H9 (cell line): ENCODE data around the gene ZBTB6. TPM values are rescaled to one million over a fixed set of nuclear protein-coding genes. Genes with fewer than 3 reads are reported as not detected.

Experiments
- DNase-seq: peaks from one replicate; pipeline ENCODE4 v3.0.0-alpha.2; 2017
- H2AFZ ChIP-seq: one replicate; pipeline ENCODE4 v1.6.1; 2013; ENCODE audit warnings: mild to moderate bottlenecking, low read length, control low read depth, moderate library complexity
- H2AK5ac ChIP-seq: 2 replicates; pipeline ENCODE4 v1.6.1; 2013; ENCODE audit warnings: low read length, control low read depth, mixed read lengths; ENCODE audit not compliant: insufficient read length
- H2BK120ac ChIP-seq: one replicate; pipeline ENCODE4 v1.6.1; 2013; ENCODE audit warnings: low read depth, mild to moderate bottlenecking, low read length, control low read depth, inconsistent platforms; ENCODE audit not compliant: poor library complexity, severe bottlenecking
- H2BK12ac ChIP-seq: 2 replicates; pipeline ENCODE4 v1.6.1; 2013; ENCODE audit warnings: low read length, control low read depth, mixed read lengths, low read depth; ENCODE audit not compliant: insufficient read length
- H2BK15ac ChIP-seq: 2 replicates; pipeline ENCODE4 v1.6.1; 2013; ENCODE audit warnings: low read depth, low read length, control low read depth
- H2BK20ac ChIP-seq: one replicate; pipeline ENCODE4 v1.6.1; 2013; ENCODE audit warnings: low read depth, mild to moderate bottlenecking, low read length, control low read depth, inconsistent platforms; ENCODE audit not compliant: poor library complexity, severe bottlenecking
- H2BK5ac ChIP-seq: 2 replicates; pipeline ENCODE4 v1.6.1; 2013; ENCODE audit warnings: low read length, control low read depth, mixed read lengths; ENCODE audit not compliant: insufficient read length
- H3K14ac ChIP-seq: 2 replicates; pipeline ENCODE4 v1.6.1; 2013; ENCODE audit warnings: low read length, control low read depth; ENCODE audit not compliant: insufficient read depth
- H3K18ac ChIP-seq: 2 replicates; pipeline ENCODE4 v1.6.1; 2013; ENCODE audit warnings: low read depth, mild to moderate bottlenecking, mixed read lengths, low read length, control low read depth; ENCODE audit not compliant: insufficient read length
- H3K23ac ChIP-seq: 2 replicates; pipeline ENCODE4 v1.6.1; 2013; ENCODE audit warnings: low read length, control low read depth, mixed read lengths, low read depth; ENCODE audit not compliant: insufficient read length
- H3K23me2 ChIP-seq: 2 replicates; pipeline ENCODE4 v1.6.1; 2013; ENCODE audit warnings: low read depth, mild to moderate bottlenecking, mixed read lengths, low read length, control low read depth; ENCODE audit not compliant: insufficient read length, poor library complexity, severe bottlenecking
- H3K27ac ChIP-seq: 2 replicates; pipeline ENCODE4 v1.5.1; 2013; ENCODE audit warnings: low read length, control low read depth, mixed read lengths, low read depth; ENCODE audit not compliant: insufficient read length
- H3K27me3 ChIP-seq: 2 replicates; pipeline ENCODE4 v1.6.1; 2013; ENCODE audit warnings: low read length, control low read depth, inconsistent platforms; ENCODE audit not compliant: insufficient read depth
- H3K4ac ChIP-seq: 2 replicates; pipeline ENCODE4 v1.6.1; 2013; ENCODE audit warnings: low read depth, mild to moderate bottlenecking, control low read depth, inconsistent platforms, low read length, moderate library complexity
- H3K4me1 ChIP-seq: 2 replicates; pipeline ENCODE4 v1.6.1; 2013; ENCODE audit warnings: low read length, control low read depth, inconsistent platforms; ENCODE audit not compliant: insufficient read depth
- H3K4me2 ChIP-seq: 2 replicates; pipeline ENCODE4 v1.6.1; 2013; ENCODE audit warnings: low read length, control low read depth, mixed read lengths; ENCODE audit not compliant: insufficient read length, insufficient read depth
- H3K56ac ChIP-seq: 2 replicates; pipeline ENCODE4 v1.6.1; 2013; ENCODE audit warnings: low read depth, mild to moderate bottlenecking, mixed read lengths, low read length, control low read depth; ENCODE audit not compliant: insufficient read length
- H3K79me1 ChIP-seq: 2 replicates; pipeline ENCODE4 v1.6.1; 2013; ENCODE audit warnings: low read depth, mild to moderate bottlenecking, moderate library complexity, low read length, control low read depth, inconsistent platforms; ENCODE audit not compliant: insufficient read depth, poor library complexity, severe bottlenecking
- H3K79me2 ChIP-seq: 2 replicates; pipeline ENCODE4 v1.6.1; 2013; ENCODE audit warnings: low read length, control low read depth, inconsistent platforms; ENCODE audit not compliant: insufficient read depth
- H3K9ac ChIP-seq: 2 replicates; pipeline ENCODE4 v1.6.1; 2013; ENCODE audit warnings: low read length, control low read depth, mixed read lengths; ENCODE audit not compliant: insufficient read length; ENCODE audit errors: extremely low read depth
- H3K9me3 ChIP-seq: one replicate; pipeline ENCODE4 v1.6.1; 2013; ENCODE audit warnings: low read depth, low read length, inconsistent platforms; ENCODE audit not compliant: control insufficient read depth
- H3T11ph ChIP-seq: one replicate; pipeline ENCODE4 v1.6.1; 2013; ENCODE audit warnings: mild to moderate bottlenecking, low read length, control low read depth, inconsistent platforms
- H4K20me1 ChIP-seq: one replicate; pipeline ENCODE4 v1.6.1; 2013; ENCODE audit not compliant: control insufficient read depth, insufficient read length, insufficient read depth
- H4K5ac ChIP-seq: 2 replicates; pipeline ENCODE4 v1.6.1; 2013; ENCODE audit warnings: low read depth, mild to moderate bottlenecking, mixed read lengths, low read length, control low read depth; ENCODE audit not compliant: insufficient read length
- H4K8ac ChIP-seq: replicated peaks from 2 replicates; pipeline ENCODE4 v1.6.1; 2013; ENCODE audit warnings: low read length, control low read depth, mixed read lengths, low read depth; ENCODE audit not compliant: insufficient read length
- H4K91ac ChIP-seq: 2 replicates; pipeline ENCODE4 v1.6.1; 2013; ENCODE audit warnings: low read depth, mild to moderate bottlenecking, moderate library complexity, mixed read lengths, low read length, control low read depth; ENCODE audit not compliant: insufficient read length
- H3K27ac Mint-ChIP-seq, 3 experiments: 2 replicates in 2 of 3; 3 replicates in 1 of 3; pipeline ENCODE4 v1.8.0; 2020 to 2021; ENCODE audit warnings: mixed read lengths in 3 of 3, mild to moderate bottlenecking in 1 of 3, moderate library complexity in 1 of 3
- H3K27me3 Mint-ChIP-seq: 2 replicates; pipeline ENCODE4 v1.8.0; 2021; ENCODE audit warnings: low read depth, mild to moderate bottlenecking, moderate library complexity, mixed read lengths
- H3K36me3 Mint-ChIP-seq, 3 experiments: 2 replicates in 2 of 3; 3 replicates in 1 of 3; pipeline ENCODE4 v1.8.0; 2020 to 2021; ENCODE audit warnings: low read depth in 3 of 3, mixed read lengths in 3 of 3; ENCODE audit not compliant: insufficient read depth in 1 of 3
- H3K4me1 Mint-ChIP-seq, 2 experiments: 2 replicates each; pipeline ENCODE4 v1.8.0; 2020; ENCODE audit warnings: mixed read lengths in 2 of 2
- H3K4me3 Mint-ChIP-seq, 2 experiments: 2 replicates in 1 of 2; 3 replicates in 1 of 2; pipeline ENCODE4 v1.8.0; 2020 to 2021; ENCODE audit warnings: mild to moderate bottlenecking in 2 of 2, mixed read lengths in 2 of 2, moderate library complexity in 1 of 2
- H3K9me3 Mint-ChIP-seq, 2 experiments: 2 replicates in 1 of 2; 3 replicates in 1 of 2; pipeline ENCODE4 v1.8.0; 2020; ENCODE audit warnings: mild to moderate bottlenecking in 2 of 2, mixed read lengths in 2 of 2, moderate library complexity in 1 of 2
- WGBS: extraction: QIAGEN DNeasy Blood & Tissue Kit; methylation state at CpG from one replicate; pipeline ENCODE4 v1.1.7; 2013; ENCODE audit warnings: missing lambda C conversion rate, low lambda C conversion rate, mixed read lengths; ENCODE audit not compliant: insufficient read length; ENCODE audit errors: extremely low coverage; 5-methylcytosine and 5-hydroxymethylcytosine counted together
- total RNA-seq: library from RNA; stranded (reverse); gene quantifications from 2 replicates; pipeline ENCODE4 v1.2.1, GENCODE V29; 2021
- TF ChIP-seq, protein P1 (sequence below): fragments of 200-600 bp; sonication (generic); conservative IDR thresholded peaks from 3 replicates; pipeline ENCODE4 v1.8.0; 2021; ENCODE audit warnings: antibody characterized with exemption, mild to moderate bottlenecking

The ZBTB6 gene
- total RNA-seq, 1 experiment from 2014 or later: 10.2 TPM

DNA sequence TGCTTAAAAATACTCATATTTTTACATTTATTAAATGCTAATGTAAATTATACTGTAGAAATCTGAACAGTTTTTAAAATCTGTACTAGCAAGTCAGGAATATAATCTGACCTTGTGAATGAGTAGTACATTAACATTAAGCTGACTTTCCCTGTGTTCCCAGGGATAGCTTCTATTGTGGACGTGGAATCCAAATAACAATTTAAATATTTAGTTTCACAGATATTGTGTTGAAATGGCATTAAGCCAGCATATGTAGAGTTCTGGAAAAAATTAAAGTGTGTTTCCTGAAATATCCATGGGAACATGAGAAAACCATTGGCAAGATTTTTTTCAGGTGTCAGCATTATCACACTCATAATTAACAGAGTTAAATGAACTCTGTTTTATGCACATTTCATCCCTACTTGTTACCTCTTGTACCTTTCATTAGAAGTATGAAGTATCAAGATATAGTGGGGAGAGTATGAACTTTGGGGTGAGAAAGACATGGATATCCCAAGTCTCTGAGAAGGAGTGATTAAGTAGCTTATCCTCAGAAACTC is 33.4 kb upstream of the ZBTB6 start:
- H3K4ac ChIP-seq: no peak overlapping the region
- H4K8ac ChIP-seq: no peak overlapping the region
- no peak overlapping the region for H4K5ac ChIP-seq
- H3K9ac ChIP-seq: no peak overlapping the region
- no peak overlapping the region for H2BK120ac ChIP-seq
- H3K79me1 ChIP-seq: peaks cover 5% of the 10 kb centered on the region
- no peak overlapping the region for H2AK5ac ChIP-seq
- no peak overlapping the region for H3K56ac ChIP-seq
- Mint-ChIP-seq H3K4me1 (peaks cover 25 to 52% of the 10 kb centered on the region in 2 experiments), H3K9me3 (no peaks in the 10 kb centered on the region), H3K27ac (no peak overlapping the region; a peak in 1 of 7 replicates), H3K27me3 (no peaks in the 10 kb centered on the region), H3K4me3 (no peak overlapping the region), H3K36me3 (peaks cover 0 to 8% (median 3%) of the 10 kb centered on the region in 3 experiments; a peak in 4 of 7 replicates)
- no peak overlapping the region for H3K23ac ChIP-seq
- H3K4me1 ChIP-seq: no peaks in the 10 kb centered on the region
- H3K27ac ChIP-seq: no peak overlapping the region
- no peak overlapping the region for H3K14ac ChIP-seq
- H3K27me3 ChIP-seq: no peaks in the 10 kb centered on the region
- H2AFZ ChIP-seq: no peak overlapping the region
- no peak overlapping the region for H4K91ac ChIP-seq
- H2BK5ac ChIP-seq: no peak overlapping the region
- WGBS: no CpG with 5 or more reads among the region's 1 CpG
- H3K18ac ChIP-seq: no peak overlapping the region
- no peak overlapping the region for H2BK20ac ChIP-seq
- no peak overlapping the region for H3K4me2 ChIP-seq
- no peaks in the 10 kb centered on the region for H3K23me2 ChIP-seq
- no peak overlapping the region for H2BK12ac ChIP-seq
- no peak overlapping the region for H2BK15ac ChIP-seq
- H4K20me1 ChIP-seq: no peaks in the 10 kb centered on the region
- H3K9me3 ChIP-seq: no peaks in the 10 kb centered on the region
- no peak for DNase-seq
- TF ChIP-seq, protein P1, sequence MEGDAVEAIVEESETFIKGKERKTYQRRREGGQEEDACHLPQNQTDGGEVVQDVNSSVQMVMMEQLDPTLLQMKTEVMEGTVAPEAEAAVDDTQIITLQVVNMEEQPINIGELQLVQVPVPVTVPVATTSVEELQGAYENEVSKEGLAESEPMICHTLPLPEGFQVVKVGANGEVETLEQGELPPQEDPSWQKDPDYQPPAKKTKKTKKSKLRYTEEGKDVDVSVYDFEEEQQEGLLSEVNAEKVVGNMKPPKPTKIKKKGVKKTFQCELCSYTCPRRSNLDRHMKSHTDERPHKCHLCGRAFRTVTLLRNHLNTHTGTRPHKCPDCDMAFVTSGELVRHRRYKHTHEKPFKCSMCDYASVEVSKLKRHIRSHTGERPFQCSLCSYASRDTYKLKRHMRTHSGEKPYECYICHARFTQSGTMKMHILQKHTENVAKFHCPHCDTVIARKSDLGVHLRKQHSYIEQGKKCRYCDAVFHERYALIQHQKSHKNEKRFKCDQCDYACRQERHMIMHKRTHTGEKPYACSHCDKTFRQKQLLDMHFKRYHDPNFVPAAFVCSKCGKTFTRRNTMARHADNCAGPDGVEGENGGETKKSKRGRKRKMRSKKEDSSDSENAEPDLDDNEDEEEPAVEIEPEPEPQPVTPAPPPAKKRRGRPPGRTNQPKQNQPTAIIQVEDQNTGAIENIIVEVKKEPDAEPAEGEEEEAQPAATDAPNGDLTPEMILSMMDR: no peak
- H3T11ph ChIP-seq: no peak overlapping the region
- H3K79me2 ChIP-seq: peaks cover 40% of the 10 kb centered on the region
